Mucosa of gallbladder (tissue), 1 donor: ENCODE data around the gene ANKS3. TPM values are rescaled to one million over a fixed set of nuclear protein-coding genes. Genes with fewer than 3 reads are reported as not detected.

Experiments used
- DNase-seq: peaks from one replicate; pipeline ENCODE4 v3.0.0-alpha.2; 2020; ENCODE audit warnings: low spot score
- total RNA-seq: library from RNA; stranded (reverse); gene quantifications from one replicate; pipeline ENCODE4 v1.2.1, GENCODE V29; 2021
- donor health status: DM: no; HTN: no; CAD: no.

The ANKS3 gene
- total RNA-seq, 1 donor from 2014 or later: 27.1 TPM

DNA sequence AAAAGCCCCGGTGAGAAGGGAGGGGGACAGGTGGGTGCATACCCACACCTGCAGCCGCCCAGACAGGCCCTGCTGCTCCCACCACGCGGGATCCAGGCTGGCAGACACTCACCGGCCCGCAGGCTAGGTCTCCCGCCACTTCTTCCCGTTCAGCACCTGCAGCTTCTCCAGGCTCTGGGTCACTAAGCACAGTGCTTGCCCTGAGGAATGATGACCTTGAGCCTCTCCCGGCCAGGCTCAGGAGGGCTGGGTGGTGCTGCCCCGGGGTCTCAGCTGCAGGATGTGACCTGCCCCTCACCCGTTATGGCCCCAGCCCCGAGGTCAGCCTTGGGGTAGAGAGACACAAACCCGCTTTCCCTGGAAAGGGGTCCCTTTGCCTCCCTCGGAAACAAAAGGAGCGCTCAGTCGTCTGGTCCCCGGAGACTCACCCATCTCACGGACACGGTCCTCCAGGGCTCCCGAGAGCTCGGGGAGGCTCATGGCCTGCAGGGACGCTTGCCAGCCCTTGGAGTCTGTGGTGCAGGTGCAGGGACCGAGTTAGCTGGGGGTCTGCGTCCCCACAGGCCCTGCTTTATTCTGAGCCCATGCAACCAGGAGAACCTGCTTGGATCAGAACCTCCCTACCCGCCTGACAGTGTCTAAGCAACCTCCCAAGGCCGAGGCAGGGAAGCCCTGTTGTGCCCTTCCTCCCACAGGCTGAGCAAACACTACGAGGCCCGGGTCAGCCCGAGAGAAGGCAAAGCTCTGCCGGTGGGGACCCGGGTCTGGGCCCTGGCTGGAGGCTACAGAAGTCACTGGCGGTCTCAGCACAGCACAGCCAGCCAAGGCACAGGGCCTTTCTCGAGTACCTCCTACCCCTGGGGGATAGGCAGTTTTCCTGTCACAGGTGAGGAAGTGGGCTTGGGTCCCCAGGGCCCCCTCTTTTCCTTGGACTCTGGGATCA lies 36.9 kb downstream of the ANKS3 start:
- DNase-seq: no peak

DNA sequence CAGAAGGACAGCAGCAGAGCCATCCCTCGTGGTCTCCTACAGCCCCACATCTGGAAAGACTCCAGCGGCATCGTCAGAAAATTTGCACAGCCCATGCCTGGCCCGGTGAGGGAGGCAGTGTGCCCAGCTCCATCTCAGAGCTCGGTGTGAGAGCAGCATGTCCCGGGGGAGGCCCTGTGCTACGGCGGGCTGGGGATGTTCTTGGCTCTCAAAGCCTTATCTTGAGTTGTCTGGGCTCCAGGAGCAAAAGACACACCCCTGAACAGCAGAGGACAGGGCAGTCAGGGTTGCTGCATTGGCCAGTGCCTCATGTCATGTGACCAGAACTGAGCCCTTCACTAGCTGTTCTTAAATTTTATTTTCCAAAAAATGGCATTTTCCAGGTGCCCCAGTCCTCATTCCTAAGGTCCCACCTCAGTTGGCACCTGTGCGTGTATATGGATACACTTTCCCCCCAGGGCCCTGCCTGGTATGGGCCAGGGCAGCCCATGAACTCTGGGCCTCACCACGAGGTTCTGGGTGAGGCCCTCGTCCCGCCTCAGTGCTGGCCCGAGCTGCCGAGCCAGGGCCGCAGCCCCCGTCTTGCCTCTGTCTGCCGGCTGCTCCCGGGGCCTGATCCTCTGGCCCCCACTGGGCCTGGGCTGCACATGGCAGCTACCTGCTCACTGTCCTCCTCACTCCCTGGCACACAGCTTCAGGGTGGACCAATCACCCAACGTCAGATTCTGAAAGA lies 37.7 kb downstream of the ANKS3 start:
- DNase-seq: peak; percentile 24

DNA sequence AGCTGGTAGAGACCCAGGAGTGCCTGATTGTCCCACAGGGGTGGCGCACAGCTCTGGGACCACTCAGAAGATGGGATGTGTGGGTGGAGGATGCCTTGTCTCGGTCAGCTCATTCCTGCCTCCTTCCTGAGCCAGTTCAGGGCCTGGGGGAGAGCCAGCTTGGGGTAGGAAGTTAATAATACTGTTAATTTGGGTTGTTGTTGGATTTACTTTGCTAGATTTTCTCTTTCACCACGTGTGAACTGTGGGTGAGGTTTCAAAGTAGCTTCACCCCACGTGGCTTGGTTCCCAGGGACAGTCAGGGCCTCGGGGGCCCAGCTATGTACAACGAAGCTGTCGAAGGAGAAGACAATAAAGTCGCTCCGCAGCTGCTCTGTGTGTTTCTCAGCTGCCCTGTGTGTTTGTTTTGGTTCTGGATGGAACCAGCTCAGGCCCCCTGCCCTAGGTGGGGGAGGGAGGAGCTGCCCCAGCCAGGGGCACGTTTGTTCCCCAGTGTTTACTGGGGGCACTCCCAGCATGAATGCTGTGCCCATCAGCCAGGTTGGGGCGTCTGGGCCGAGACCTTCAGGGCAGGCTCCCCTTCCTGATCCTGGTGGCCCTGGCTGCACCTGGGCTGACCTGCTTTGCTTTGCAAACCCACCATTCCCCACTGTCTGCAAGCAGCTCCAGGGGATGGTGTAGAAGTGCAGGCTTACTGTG lies 38.4 kb downstream of the ANKS3 start:
- no peak for DNase-seq

- DNase-seq: no peak
Measured at GRCh38 chr16:4694642-4695451, 39.2 kb downstream of the ANKS3 start.

- peak; percentile 29 for DNase-seq
Measured at GRCh38 chr16:4693956-4694641, 40.0 kb downstream of the ANKS3 start.

- DNase-seq: peak; percentile 96
Measured at GRCh38 chr16:4693296-4693955, 40.6 kb downstream of the ANKS3 start, which contains the start of gene NUDT16L1. TSS of gene NUDT16L1 (plus strand) at chr16:4693562. CDS start at chr16:4693727, 165 bp downstream.

- DNase-seq: peak; percentile 19
Measured at GRCh38 chr16:4692460-4693295, 41.4 kb downstream of the ANKS3 start.

DNA sequence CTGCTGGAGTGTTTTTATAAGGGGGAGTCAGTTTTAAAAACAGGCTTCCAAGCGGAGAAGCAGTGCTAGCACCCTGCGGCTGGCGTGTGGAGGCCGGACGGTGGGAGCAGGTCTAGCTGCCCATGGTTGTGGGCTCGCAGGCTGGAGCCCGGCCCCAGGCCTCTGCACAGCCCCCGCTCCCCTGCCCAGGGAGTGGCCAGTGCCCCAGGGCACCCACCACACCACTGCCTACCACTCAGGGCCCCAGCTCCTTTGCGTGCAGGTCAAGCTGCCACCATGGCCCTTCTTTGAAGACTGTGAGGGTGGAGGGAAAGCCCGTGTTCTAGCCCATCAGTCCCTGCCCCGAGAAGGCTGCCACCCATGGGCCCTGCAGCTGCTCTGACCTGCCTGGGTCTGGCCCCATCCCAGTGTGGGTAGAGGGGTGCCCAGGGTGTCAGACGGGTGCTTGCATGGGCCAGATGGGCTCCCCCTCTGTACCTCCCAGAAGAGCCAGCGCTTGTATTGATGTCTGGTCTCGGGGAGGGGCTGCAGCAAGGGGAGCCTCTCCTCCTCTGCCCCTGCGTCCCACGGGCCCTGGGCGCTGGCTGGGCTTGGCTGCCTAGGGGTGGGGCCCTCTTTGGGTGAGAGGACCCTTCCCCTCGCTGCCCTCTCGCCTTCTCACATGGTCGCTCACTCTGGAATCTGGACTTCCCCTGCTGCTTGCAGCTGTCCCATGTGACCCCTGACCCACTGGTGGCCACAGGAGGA lies 42.2 kb downstream of the ANKS3 start:
- no peak for DNase-seq

GRCh38 chr16:4690946-4691665 lies 43.0 kb downstream of the ANKS3 start:
- no peak for DNase-seq

DNA sequence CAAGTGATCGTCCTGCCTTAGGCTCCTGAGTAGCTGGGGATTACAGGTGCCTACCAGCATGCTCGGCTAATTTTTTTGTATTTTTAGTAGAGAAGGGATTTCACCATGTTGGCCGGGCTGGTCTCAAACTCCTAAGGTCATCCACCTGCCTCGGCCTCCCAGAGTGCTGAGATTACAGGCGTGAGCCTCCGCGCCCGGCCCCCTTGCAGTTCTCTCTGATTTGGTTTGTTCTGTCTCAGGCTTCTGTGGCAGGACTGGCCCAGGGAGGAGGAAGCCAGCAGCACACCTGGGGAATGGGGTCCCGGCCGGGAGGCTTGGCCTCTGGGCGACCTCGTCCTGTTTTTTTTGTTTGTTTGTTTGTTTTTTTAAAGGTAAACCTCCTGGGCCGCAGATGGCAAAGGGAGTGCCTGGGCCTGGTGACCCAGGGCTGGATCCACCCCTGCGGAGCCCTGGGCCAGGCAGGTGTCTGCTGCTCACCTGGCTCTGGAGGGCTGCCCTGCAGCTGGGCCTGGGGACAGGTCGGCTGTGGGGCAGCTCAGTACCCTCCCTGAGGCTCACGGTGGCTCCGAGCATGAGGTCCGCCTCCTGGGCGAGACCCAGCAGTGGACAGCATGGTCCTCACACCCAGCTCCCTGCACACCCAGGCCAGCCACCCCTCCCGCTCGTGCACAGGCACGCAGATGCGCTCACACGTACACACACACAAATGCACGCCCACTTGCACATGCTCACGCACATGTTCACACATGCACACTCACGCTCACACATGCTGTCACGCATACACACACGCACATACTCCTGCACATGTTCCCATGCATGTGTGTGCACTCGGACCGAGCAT lies 44.0 kb downstream of the ANKS3 start:
- no peak for DNase-seq

DNA sequence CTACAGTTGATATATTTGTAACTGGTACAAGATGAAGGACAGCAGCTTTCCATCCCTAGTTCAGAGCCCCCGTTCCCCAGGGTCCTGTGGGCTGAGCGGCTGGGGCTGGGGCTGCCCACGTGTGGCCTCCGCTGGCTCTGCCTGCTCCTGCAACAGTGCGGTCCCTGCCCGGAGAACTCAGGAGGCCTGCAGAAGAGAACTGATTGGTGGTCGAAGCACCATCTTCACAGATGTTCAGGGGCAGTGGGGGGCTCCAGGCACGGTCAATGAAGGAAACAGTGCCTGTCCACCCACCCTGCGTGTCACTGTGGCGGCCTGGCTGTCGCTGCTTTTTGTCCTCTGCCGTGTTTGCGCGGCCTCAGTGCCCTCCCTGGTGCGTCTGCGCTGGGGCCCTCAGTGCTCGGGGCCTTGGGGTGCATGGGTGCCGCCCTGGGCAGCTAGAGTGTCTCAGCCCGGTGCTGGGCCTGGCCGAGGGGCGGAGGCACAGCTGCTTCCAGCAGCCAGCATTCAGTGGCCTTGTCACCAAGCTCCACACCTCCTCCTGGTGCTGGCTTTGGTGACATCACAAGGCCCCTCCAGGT lies 44.9 kb downstream of the ANKS3 start:
- no peak for DNase-seq

DNA sequence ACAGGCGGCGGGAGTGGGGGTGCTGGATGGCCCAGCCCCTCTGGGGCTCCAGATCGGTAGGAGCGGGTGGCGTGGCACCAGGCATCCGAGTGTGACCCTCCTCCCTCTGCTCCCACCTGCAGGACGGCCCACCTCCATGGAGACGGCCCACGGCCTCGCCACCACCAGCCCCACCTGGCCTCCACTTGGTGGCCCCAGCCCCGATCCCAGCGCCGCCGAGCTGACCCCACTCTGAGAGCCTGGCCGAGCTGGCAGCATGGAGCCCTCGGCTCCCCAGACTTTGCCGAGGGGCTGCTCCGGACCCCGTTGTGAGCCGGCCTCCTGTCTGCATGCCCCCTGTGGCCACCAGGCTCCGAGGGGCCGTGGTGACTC lies 45.4 kb downstream of the ANKS3 start:
- no peak for DNase-seq

GRCh38 chr16:4687946-4688673 lies 46.0 kb downstream of the ANKS3 start:
- no peak for DNase-seq

DNA sequence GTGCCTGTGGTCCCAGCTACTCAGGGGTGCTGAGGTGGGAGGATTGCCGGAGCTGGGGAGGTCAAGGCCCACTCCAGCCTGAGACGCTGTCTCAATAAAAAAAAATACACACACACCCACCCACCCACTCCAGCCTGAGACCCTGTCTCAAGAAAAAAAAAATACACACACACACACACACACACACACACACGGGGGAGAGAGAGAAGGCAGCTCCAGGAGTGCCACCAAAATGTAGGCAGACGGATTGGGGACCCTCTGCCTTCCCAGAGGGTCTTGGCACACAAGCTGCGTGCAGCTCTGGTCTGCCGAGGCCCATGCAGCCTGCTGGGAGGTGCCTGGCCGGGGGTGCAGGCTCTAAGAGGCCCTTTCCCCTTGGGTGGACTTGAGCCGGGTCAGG lies 46.7 kb downstream of the ANKS3 start:
- no peak for DNase-seq

DNA sequence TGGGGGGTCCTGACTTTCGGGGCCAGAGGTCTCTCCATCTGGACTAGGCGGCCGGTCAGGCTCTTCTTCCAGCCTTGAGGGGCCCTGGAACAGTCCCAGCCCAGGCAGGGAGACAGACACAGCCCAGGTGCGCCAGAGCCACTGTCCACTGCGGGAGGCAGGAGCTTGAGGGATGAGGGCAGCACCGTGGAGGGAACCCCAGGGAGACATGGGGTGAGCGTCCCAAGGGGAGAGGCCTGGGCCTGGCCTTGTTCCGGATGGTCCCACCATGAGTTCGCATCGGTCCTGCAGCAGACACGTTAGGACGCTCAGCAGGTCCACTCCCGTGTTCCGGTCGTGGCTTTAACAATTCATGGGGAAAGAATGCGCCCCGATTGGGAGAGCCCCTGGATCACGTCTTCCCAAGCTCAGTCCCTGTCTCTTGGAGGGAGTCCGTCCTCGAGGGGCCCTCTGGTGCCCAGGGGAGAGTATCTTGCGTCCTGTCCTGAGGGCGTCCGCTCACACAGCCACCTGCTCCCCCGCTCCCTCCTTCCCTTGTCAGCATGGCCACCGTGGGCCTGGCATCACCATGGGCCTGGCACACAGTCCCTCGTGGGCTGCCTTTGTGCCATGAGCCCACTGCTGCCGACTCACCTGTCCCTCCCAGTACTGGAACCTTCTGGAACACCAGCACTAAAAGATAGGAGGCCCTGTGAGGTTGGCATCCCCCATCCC lies 47.4 kb downstream of the ANKS3 start:
- DNase-seq: no peak
